Panc1 (cell line): ENCODE results near the gene FAM13B.

ENCODE experiments used
- POLR2AphosphoS5 ChIP-seq: IDR thresholded peaks from 2 replicates; pipeline ENCODE4 v1.6.1; 2012; ENCODE audit warnings: mild to moderate bottlenecking, low read depth, low read length, moderate library complexity
- TF ChIP-seq, protein P1 (sequence below): fragments of 450-650 bp; IDR thresholded peaks from 2 replicates; pipeline ENCODE4 v1.5.1; 2017; ENCODE audit warnings: mild to moderate bottlenecking

DNA sequence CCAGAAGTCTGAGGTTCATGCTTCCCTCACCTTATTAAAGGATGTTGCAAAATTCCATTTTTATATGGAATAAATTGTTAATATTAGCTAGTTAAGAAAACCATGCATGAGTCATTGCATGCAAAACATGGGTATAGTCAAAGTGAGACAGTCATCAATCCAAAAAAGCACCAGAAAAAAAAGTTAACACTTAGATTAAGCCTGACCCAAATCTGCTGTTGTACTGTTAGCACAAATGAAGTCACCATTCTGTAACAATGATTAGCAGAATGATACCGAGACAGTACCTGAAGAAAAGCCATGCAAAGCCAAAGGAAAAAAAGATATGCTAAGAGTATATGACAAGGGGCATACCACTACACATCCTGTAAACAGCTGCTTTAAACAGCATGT lies 94.1 kb downstream of the FAM13B start:
- TF ChIP-seq, protein P1, sequence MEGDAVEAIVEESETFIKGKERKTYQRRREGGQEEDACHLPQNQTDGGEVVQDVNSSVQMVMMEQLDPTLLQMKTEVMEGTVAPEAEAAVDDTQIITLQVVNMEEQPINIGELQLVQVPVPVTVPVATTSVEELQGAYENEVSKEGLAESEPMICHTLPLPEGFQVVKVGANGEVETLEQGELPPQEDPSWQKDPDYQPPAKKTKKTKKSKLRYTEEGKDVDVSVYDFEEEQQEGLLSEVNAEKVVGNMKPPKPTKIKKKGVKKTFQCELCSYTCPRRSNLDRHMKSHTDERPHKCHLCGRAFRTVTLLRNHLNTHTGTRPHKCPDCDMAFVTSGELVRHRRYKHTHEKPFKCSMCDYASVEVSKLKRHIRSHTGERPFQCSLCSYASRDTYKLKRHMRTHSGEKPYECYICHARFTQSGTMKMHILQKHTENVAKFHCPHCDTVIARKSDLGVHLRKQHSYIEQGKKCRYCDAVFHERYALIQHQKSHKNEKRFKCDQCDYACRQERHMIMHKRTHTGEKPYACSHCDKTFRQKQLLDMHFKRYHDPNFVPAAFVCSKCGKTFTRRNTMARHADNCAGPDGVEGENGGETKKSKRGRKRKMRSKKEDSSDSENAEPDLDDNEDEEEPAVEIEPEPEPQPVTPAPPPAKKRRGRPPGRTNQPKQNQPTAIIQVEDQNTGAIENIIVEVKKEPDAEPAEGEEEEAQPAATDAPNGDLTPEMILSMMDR = no peak
- TF ChIP-seq POLR2AphosphoS5 = no peak
